Transverse colon (tissue), 4 donors: ENCODE measurements around the gene PGRMC1. TPM values are rescaled to one million over a fixed set of nuclear protein-coding genes. Genes with fewer than 3 reads are reported as not detected.
"Not testable (repeated sequence)": the region's sequence is repeated elsewhere in the genome, so short reads cannot be mapped to it uniquely, and the experiment has no call there.

ENCODE experiments used
- DNase-seq: peaks from one replicate; pipeline ENCODE4 v3.0.0-alpha.2; 2019
- H3K27ac ChIP-seq, 4 donors: fragments of 200-600 bp; sonication (generic); 2 replicates each; pipeline ENCODE4 v1.5.1; 2016 to 2018; ENCODE audit warnings: inconsistent platforms in 4 of 4
- H3K27me3 ChIP-seq: fragments of 200-600 bp; sonication (generic); 2 replicates; pipeline ENCODE4 v1.5.1; 2017; ENCODE audit warnings: inconsistent platforms
- H3K36me3 ChIP-seq, 4 donors: fragments of 200-600 bp; sonication (generic); 2 replicates each; pipeline ENCODE4 v1.5.1; 2017 to 2019; ENCODE audit warnings: inconsistent platforms in 4 of 4
- H3K4me1 ChIP-seq, 4 donors: fragments of 200-600 bp; sonication (generic); 2 replicates each; pipeline ENCODE4 v1.5.1; 2017 to 2020; ENCODE audit warnings: inconsistent platforms in 4 of 4
- H3K4me3 ChIP-seq, 4 donors: fragments of 200-600 bp; sonication (generic); 1 replicate in 1 of 4; 2 replicates in 3 of 4; pipeline versions ENCODE4 v1.5.1 to v1.6.1; 2017 to 2019; ENCODE audit warnings: inconsistent platforms in 4 of 4
- H3K9me3 ChIP-seq, 2 donors: fragments of 200-600 bp; sonication (generic); 2 replicates each; pipeline ENCODE4 v1.5.1; 2017 to 2019; ENCODE audit warnings: inconsistent platforms in 2 of 2
- EP300 ChIP-seq: sonication (generic); formaldehyde crosslinking; IDR thresholded peaks from one replicate; pipeline ENCODE4 v1.6.1; 2017; ENCODE audit warnings: antibody characterized with exemption, low read depth
- POLR2A ChIP-seq: fragments of 450-650 bp; IDR thresholded peaks from one replicate; pipeline ENCODE4 v1.6.1; 2016; ENCODE audit warnings: antibody characterized with exemption, mild to moderate bottlenecking, moderate library complexity
- POLR2AphosphoS5 ChIP-seq, 3 donors: sonication (generic); formaldehyde crosslinking; IDR thresholded peaks; one replicate each; pipeline ENCODE4 v1.6.1; 2016; ENCODE audit warnings: antibody characterized with exemption in 3 of 3
- WGBS, 2 donors: methylation state at CpG; one replicate each; pipeline ENCODE4 v1.1.5; 2018; ENCODE audit warnings: low coverage in 1 of 2; 5-methylcytosine and 5-hydroxymethylcytosine counted together
- in situ Hi-C, 4 donors: fragments of 200-750 bp; cut with MboI; loops; one replicate each; pipeline versions ENCODE4 v1.15.0 to v1.15.1; 2017; ENCODE audit warnings: low sequenced_read_pairs in 3 of 4, low pct_ligation_motif_present in 1 of 4, low pct_unique_long_range_greater_than_20kb in 1 of 4
- intact Hi-C: fragments of 100-400 bp; cut with DNase I; formaldehyde crosslinking; loops from one replicate; pipeline ENCODE4 v1.15.1; 2023; ENCODE audit warnings: low total_unique reads
- total RNA-seq, 4 donors: library from RNA; depleted of rRNA; stranded (reverse); fragments of >200 nt; gene quantifications; one replicate each; pipeline ENCODE4 v1.1.0, GENCODE V29; 2016
- TF ChIP-seq, protein P1 (sequence below), 5 experiments: fragments of 200-600 bp in 3 of 5; fragments of 450-650 bp in 2 of 5; sonication (generic) in 3 of 5; IDR thresholded peaks; 1 replicate in 2 of 5; 2 replicates in 3 of 5; pipeline ENCODE4 v1.5.1; 2016 to 2017; ENCODE audit warnings: antibody characterized with exemption in 5 of 5, inconsistent platforms in 3 of 5, mild to moderate bottlenecking in 2 of 5, moderate library complexity in 1 of 5

Gene PGRMC1
- total RNA-seq, 4 donors from 2014 or later = 96.7 to 213 (median 136) TPM

DNA sequence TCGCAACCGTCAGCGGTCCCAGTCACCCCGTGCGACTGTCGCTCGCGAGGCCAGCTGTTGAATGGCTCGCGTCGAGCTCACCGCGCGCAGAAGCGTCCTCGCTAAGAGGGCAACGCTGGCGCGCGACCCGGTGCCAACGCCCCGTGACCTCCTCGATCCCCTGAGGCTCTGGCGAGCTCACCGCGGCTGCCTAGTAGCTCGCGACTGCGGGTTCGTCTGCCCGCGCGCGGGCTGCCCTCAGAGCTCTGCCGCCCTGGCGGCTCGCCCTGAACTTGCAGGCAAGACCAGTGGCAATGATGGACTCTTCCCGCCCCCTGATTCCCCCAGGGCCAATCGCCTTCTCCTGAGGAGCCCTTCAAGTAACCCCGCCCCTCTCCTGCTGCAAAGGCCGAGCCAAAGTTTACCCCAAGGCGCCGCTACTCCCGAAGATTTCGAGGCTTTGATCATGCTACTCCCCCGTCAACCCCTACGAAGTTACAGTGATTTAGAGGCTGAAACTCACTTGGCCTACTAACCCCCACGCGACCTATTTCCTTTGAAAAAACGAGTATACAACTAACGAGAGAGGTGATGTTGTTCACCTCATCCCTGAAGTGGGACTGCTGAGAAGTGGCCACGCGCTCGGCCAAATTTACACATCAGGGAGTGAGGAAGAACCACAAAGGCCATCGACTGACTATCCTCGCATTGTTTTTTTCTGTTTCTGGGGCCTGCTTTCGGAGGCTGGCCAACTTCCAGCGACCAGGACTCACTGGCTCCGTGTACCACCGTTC, 37.5 kb downstream of the PGRMC1 start:
- Histone ChIP-seq H3K9me3 (no peaks in the 10 kb centered on the region), H3K27me3 (peaks cover 4% of the 10 kb centered on the region), H3K27ac (no peak overlapping the region), H3K4me3 (peak overlapping the region in 1 of 4 donors; percentile 20), H3K4me1 (peaks cover 0 to 4% (median 0%) of the 10 kb centered on the region in 4 donors), H3K36me3 (no peaks in the 10 kb centered on the region)
- in situ Hi-C loops (no loop called here), intact Hi-C loops (no loop called here)
- 65% methylated on average over 61 of the region's 61 CpGs; no CpG with 5 or more reads in 1 of the 2 donors for WGBS, 2 donors
- TF ChIP-seq, protein P1, sequence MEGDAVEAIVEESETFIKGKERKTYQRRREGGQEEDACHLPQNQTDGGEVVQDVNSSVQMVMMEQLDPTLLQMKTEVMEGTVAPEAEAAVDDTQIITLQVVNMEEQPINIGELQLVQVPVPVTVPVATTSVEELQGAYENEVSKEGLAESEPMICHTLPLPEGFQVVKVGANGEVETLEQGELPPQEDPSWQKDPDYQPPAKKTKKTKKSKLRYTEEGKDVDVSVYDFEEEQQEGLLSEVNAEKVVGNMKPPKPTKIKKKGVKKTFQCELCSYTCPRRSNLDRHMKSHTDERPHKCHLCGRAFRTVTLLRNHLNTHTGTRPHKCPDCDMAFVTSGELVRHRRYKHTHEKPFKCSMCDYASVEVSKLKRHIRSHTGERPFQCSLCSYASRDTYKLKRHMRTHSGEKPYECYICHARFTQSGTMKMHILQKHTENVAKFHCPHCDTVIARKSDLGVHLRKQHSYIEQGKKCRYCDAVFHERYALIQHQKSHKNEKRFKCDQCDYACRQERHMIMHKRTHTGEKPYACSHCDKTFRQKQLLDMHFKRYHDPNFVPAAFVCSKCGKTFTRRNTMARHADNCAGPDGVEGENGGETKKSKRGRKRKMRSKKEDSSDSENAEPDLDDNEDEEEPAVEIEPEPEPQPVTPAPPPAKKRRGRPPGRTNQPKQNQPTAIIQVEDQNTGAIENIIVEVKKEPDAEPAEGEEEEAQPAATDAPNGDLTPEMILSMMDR (IDR thresholded peaks at IDR 0.05) = peak in 3 of 5 experiments; percentile 22 to 33 (median 24)
- TF ChIP-seq POLR2AphosphoS5 (IDR thresholded peaks at IDR 0.05) = no peak
- DNase-seq = peak; percentile 46

GRCh38 chrX:119282347-119282746, 46.3 kb downstream of the PGRMC1 start:
- H3K27ac ChIP-seq, H3K4me1 ChIP-seq, H3K9me3 ChIP-seq, H3K27me3 ChIP-seq, H3K4me3 ChIP-seq, in situ Hi-C loops, H3K36me3 ChIP-seq, intact Hi-C loops, DNase-seq: not testable (repeated sequence)
- 65% methylated on average over 4 of the region's 4 CpGs; no CpG with 5 or more reads in 1 of the 2 donors for WGBS, 2 donors

- 63 to 77% methylated on average over 3 to 4 of the region's 4 CpGs for WGBS, 2 donors
- H3K27me3 ChIP-seq = no peaks in the 10 kb centered on the region
- H3K36me3 ChIP-seq = no peaks in the 10 kb centered on the region
- no peak for DNase-seq
- intact Hi-C loops = no loop called here
- no peaks in the 10 kb centered on the region for H3K9me3 ChIP-seq
- H3K4me3 ChIP-seq = no peak overlapping the region
- H3K4me1 ChIP-seq = no peaks in the 10 kb centered on the region
- in situ Hi-C loops = no loop called here
- no peak overlapping the region for H3K27ac ChIP-seq
- no peak for TF ChIP-seq POLR2A
- TF ChIP-seq EP300 = no peak
- TF ChIP-seq, protein P1 (IDR thresholded peaks at IDR 0.05) = no peak
- TF ChIP-seq POLR2AphosphoS5 (IDR thresholded peaks at IDR 0.05) = no peak
Measured at GRCh38 chrX:119288890-119289393, 52.9 kb downstream of the PGRMC1 start.

DNA sequence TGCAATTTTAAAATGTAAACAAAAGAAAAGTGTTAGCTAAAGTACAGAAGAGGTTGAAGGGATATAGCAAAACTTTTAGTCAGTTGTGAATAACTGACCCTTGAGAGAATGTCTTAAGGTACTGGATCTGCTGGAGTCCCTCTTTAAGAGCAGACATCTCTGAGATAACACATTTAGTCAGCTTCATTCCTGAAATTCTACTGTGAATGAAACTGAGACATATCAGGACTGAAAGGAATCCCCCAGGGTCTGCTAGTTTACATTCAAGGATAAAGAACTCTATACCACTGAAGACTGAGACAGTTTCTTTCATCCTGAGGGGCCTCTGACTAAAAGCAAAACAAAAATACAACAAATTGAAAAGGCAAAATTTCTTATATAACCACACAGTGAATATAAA, 54.4 kb downstream of the PGRMC1 start:
- TF ChIP-seq EP300 = no peak
- no peak for TF ChIP-seq POLR2AphosphoS5 (IDR thresholded peaks at IDR 0.05)
- TF ChIP-seq, protein P1 (IDR thresholded peaks at IDR 0.05) = no peak
- TF ChIP-seq POLR2A = no peak
- Histone ChIP-seq H3K4me1 (no peaks in the 10 kb centered on the region), H3K27me3 (no peaks in the 10 kb centered on the region), H3K36me3 (no peaks in the 10 kb centered on the region), H3K9me3 (no peaks in the 10 kb centered on the region), H3K4me3 (no peak overlapping the region), H3K27ac (no peak overlapping the region)
- intact Hi-C loops = no loop called here
- no peak for DNase-seq
- in situ Hi-C loops = no loop called here

DNA sequence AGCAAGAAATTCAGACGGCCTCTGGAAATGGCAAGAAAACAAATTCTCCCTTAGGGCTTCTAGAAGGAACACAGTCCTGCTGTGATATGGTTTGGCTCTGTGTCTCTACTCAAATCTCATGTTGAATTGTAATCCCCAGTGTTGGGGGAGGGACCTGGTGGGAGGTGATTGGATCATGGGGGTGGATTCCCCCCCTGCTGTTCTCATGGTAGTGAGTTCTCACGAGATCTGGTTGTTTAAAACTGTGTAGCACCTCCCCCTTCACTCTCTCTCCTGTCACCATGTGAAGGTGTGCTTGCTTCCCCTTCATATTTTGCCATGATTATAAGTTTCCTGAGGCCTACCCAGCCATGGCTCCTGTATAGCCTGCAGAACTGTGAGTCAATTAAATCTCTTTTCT, 55.2 kb downstream of the PGRMC1 start:
- H3K4me3 ChIP-seq, H3K27ac ChIP-seq, intact Hi-C loops, H3K9me3 ChIP-seq, H3K36me3 ChIP-seq, H3K27me3 ChIP-seq, DNase-seq, H3K4me1 ChIP-seq, in situ Hi-C loops: not testable (repeated sequence)
- 47 to 80% methylated on average over 1 to 2 of the region's 2 CpGs for WGBS, 2 donors
